ENCODE measurements around the gene SPDYE2B. TPM values are rescaled to one million over a fixed set of nuclear protein-coding genes. Genes with fewer than 3 reads are reported as not detected.
"Not testable (repeated sequence)": the region's sequence is repeated elsewhere in the genome, so short reads cannot be mapped to it uniquely, and the experiment has no call there.

The SPDYE2B gene, protein sequence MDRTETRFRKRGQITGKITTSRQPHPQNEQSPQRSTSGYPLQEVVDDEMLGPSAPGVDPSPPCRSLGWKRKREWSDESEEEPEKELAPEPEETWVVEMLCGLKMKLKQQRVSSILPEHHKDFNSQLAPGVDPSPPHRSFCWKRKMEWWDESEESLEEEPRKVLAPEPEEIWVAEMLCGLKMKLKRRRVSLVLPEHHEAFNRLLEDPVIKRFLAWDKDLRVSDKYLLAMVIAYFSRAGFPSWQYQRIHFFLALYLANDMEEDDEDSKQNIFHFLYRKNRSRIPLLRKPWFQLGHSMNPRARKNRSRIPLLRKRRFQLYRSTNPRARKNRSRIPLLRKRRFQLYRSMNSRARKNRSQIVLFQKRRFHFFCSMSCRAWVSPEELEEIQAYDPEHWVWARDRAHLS
- not detected for total RNA-seq
- long read RNA-seq, partial matches to known transcripts: 0 of 8 reads
- long read RNA-seq, other reads (novel, unspliced or antisense): 8 of 8 reads

DNA sequence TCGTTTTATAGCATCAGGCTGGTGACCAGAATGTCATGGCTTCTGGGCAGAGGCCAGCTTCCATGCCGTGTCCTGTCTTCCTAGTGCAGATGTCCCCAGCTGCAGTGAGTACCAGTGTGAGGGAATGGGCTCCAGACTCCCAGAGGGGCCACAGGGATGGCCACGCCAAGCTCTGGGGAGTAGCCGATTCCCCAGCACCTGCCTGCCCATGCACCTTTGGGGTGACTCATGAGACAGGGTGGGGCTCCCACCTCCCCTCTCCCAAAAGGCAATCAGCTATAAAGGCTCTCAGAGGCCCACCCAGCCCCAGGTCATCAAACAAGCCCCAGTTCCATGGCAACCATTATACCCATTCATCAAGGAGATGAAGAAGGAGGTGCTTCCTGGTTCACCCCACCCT lies at the start of gene SPDYE2B:
Gene SPDYE2B, plus strand, starts transcription at position 396 of the 400 bp plus-strand sequence. CDS start 2,030 bp downstream, outside the sequence.
- DNase-seq; ATAC-seq; intact Hi-C loops (cut with DNase I, micrococcal nuclease): not testable (repeated sequence)

DNA sequence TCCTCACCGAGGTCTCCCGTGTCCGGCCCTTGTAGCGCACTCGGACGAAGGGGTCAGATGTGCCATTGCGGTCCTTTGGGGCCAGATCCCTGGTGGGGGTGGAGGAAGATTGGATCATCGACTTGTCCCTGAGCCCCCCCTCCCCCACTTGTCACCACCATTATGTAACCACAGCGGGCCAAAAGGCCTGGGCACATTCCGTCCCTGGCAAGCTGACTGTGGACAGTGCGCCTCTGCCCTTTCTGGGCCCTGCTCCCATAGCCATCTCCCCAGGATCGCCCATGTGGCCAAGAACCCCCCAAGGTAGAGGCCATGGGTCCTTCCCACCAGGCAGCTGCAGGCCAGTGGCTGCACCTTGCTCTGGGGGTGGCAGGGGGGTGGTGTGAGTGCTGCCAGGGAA lies 47.8 kb upstream of the SPDYE2B start:
- ATAC-seq; intact Hi-C loops (cut with DNase I, micrococcal nuclease); DNase-seq: not testable (repeated sequence)

DNA sequence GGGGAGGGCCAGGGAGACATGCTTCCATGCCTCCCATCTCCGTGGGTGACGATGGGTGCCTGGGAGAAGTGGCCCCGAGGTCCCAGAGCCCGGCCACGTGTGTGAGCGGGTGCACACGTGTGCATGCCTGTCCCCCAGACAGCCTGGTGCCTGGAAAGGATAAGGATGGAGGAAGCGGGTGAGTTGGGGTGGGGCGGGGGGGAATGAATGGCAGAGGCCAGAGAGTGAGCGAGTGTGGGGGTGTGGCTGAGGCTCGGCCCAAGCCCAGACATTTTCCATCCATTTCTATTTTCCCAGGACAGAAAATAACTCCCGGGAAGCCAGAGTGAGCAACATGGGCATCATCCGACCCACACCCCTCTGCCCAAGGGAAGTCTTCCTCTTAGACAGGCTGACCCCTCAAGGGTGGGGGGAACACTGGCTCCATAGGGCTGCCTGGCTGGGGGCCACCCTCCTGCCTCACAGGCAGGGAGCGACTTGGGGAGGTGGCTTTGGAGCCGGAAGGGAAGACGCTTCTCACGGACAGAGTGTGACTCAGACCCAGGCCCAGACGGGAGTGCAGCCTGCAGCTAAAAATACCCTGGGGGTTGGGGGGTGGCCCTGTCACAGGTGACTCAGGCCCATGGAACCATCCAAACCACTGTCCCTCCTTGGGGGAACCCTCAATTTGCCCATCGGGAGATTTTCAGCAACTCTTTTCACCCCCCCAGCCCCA lies 45.5 kb upstream of the SPDYE2B start:
- DNase-seq; intact Hi-C loops (cut with DNase I, micrococcal nuclease): not testable (repeated sequence)
- ATAC-seq: peak; percentile 15

DNA sequence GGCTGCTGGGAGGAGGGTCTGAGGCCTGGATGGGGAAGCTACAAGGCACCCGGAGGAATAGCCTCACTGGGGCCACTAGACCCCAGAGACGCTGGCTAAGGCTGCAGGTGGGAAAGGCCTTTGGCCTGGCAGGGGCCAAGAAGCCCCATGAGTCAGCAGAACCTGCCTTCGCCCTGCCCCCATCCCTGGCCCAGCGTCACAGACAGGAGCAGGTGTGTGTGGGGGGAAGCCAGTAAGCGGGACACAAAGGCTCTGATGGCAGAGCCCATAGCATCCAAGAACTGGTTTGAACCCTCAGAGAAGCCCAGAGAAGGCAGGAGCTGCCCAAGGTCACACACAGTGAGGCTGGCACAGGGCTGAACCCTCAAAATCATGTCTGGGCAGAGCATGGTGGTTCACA lies 43.3 kb upstream of the SPDYE2B start:
- ATAC-seq; DNase-seq; intact Hi-C loops (cut with DNase I, micrococcal nuclease): not testable (repeated sequence)

DNA sequence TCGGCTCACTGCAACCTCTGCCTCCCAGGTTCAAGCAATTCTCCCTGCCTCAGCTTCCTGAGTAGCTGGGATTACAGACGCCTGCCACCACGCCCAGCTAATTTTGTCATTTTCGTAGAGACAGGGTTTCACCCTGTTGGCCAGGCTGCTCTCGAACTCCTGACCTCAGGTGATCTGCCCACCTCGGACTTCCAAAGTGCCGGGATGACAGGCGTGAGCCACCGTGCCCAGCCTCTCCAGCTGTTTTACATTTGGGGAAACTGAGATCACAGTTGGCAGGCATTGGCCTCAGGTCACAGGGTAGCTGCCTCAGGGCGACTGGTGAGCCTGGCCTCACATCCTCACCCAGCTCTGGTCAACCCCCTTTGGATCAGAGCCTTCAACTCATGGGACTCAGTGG lies 40.4 kb upstream of the SPDYE2B start:
- DNase-seq; ATAC-seq; intact Hi-C loops (cut with DNase I, micrococcal nuclease): not testable (repeated sequence)

DNA sequence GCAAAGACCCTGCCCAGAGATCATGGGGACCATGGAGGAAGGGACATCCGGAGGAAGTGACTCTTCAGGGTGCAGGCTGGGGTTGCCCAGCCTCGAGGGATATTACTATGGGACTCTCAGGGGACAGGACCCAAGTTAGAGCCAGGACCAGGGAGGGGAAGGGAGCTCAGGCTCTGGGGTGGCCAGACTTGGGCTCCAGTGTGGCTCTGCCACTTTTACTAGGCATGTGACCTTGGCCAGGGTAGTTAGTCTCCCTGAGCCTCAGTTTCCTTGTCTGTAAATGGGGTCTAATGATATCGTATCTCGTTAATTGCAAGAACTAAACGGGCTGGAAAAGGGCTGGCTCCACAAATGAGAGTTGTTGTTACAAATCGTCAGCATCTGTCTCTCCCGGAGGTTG lies 39.7 kb upstream of the SPDYE2B start:
- intact Hi-C loops (cut with DNase I, micrococcal nuclease); ATAC-seq: not testable (repeated sequence)
- DNase-seq: peak; percentile 4 to 19

DNA sequence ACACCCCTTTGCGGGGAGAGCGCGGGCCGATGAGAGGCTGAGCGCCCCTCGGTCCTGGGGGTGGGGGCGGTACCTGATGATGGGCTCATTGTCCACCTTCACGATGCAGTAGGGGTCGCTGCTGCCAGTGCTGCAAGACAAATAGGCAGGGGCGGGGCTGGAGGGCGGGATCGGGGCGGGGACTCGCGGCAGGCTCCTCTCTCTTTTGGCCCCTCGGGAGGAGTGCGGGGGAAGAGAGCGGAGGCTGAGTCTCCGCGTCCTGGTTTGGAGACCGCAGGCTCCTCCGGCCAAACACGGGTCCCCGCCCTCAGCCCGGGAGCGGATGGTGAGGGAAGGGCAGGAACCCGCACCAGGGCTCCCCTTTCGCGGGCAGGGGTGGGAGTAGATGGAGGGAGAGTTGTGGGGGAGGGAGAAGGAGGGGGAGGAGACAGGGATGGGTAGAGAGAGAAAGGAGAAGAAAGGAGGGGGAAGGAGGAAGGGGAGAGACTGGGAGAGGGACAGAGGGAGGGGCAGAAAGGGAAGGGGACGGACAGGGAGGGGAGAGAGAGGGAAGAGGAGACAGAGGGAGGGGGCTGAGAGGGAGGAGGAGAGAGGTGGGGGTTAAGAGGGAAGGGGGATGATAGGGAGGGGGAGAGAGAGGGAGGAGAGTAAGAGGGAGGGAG lies 39.0 kb upstream of the SPDYE2B start:
- intact Hi-C loops (cut with DNase I, micrococcal nuclease); DNase-seq: not testable (repeated sequence)
- peak; percentile 51 for ATAC-seq

DNA sequence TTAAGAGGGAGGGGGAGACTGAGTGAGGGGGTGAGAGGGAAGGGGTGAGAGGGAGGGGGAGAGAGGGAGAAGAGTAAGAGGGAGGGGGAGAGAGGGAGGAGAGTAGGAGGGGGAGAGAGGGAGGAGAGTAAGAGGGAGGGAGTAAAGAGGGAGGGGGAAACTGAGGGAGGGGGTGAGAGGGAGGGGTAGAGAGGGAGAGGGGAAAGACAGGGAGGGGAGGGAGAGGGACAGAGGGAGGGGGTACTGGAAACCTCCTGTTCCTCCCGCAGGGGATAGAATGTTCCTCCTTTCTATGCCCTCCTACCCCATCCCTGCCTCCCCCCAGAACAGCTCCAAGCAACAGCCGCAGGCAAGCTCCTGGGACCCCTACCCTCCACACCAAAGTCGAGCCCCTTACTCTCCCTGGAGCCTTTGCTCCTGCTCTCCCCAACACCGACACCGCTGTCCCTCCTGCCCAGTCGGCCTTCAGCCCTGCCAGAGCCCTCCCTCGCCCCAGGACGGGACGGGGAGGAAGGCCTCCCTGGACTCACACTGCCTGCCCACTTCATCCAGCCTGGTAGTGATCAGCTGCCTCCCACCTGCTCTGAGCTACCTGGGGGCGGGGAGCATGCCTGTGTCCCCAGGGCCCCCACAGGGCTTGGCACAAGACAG lies 38.3 kb upstream of the SPDYE2B start:
- DNase-seq: peak; percentile 16 to 33
- ATAC-seq; intact Hi-C loops (cut with DNase I, micrococcal nuclease): not testable (repeated sequence)

DNA sequence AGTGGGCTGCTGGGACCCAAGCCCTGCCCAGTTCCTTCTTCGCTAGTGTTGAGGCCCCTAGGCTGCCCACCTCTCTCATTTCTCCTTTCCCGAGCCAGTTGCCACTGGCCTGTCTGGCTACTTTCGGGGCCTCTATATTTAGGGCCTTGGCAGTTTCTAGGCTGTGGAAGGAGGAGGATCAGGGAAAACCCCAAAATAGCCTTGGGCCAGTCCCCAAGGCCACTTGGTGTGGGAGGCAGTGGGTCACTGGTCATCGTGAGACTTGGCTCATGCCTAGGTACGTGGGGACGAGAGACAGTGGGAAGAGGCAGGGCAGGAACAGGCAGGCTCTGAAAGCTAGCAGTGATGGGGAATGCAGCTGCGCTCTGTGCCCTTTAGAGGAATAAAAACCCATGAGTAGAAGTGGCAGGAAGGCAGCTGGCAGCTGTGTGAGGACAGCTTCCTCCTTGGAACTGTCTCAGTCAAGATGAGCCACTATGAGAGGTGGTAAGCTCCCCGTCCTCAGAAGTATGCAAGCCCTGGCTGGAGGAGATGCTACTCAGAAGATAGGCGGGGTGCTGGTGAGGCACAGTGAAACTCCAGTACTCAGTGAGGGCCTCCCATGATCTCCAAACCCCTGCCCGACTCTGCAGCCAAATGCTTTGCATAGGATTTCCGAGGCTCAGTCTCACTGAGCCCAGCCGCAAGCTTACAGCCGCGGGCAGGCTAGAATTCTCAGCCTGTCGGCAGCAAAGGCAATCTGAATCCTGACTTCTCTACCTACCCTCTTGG lies 36.4 kb upstream of the SPDYE2B start:
- DNase-seq: peak; percentile 20 to 36
- ATAC-seq; intact Hi-C loops (cut with DNase I, micrococcal nuclease): not testable (repeated sequence)

DNA sequence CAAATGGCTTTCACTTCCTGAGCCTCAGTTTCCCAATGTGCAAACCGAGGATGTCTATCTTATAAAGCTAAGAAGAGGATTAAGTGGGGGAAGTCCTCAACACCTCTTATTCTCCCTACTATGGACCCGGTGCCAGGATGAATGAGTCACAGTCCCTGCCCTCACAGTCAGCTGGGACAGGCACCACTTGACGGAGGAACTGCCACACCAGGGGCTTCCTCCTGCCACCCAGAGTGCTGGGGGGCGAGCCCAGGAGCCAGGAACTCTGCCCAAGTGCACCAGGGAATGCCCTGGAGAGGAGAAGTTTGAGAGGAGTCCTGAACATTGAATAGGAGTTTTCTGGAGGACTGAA lies 35.8 kb upstream of the SPDYE2B start:
- intact Hi-C loops (cut with DNase I, micrococcal nuclease); DNase-seq; ATAC-seq: not testable (repeated sequence)

DNA sequence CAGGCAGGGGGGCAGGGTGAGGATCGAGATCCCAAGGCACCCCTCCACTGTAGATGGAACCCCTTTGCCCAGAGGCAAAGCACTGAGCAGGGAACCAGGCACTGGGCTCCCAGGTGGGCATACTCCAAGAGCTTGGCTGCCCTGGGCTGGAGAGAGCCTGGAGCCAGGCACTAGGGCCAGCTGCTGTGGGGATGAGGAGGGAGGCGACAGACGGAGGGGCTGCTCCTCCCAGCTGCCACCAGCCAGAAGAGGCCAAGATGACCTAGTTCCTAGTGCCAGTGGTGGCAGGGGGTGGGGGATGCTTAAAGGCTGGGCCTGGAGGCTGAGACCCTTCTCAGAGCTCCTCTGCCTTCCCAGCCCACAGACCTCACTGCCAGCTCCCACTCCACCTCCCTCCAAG lies 35.2 kb upstream of the SPDYE2B start:
- intact Hi-C loops (cut with DNase I, micrococcal nuclease); DNase-seq; ATAC-seq: not testable (repeated sequence)

DNA sequence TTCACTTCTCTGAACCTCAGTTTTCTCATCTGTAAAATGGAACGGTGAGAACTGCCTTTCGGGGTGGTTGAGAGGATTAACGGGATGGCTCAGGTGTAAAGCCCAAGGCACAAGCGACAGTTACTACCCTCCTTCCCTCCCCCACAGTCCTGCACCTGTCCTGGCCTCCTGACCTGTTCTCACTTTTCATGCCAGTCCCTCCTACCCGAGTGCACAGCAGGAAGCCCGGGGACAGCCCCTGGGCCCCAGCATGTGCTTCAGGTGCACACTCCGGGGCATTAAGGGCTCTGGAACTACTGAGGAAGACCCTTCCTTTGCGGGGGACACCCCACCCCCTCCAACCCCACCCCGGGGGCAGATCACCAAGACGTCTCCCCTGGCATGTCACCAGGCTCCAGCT lies 34.2 kb upstream of the SPDYE2B start:
- ATAC-seq: peak; percentile 32
- intact Hi-C loops (cut with DNase I, micrococcal nuclease); DNase-seq: not testable (repeated sequence)

DNA sequence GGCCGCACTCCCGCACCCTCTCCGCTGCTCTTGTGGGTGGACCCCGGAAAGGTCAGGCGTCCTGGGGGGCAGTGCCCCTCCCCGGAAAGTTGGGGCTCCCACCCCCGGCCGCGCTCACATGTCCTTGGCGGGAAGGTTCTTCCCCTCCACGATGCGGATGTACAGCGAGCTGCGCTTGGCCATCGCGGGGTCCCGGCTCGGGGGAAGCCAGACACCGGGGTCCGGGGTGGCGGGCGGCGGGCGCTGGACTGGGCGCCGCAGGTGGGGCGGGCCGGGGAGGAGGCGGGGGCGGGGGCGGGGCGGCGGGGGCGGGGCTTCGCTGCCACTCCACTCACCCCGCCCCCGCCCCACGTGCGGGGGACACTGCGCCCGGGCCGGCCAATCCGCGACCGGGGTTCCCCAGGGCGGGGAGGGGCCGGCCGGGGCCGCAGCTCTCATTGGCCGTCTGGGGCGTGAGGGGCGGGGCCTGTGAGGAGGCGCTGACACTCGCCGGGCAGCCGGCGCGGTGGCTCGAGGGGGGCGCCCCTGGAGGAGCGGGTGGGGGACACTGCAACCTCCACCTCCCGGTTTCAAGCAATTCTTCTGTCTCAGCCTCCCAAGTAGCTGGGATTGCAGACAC lies 33.5 kb upstream of the SPDYE2B start, which contains the start of gene RASA4:
Gene RASA4, minus strand, starts transcription at position 250 of the 619 bp plus-strand sequence. Its CDS starts 67 bp downstream, at position 183.
- intact Hi-C loops (cut with DNase I, micrococcal nuclease): not testable (repeated sequence)
- peak; percentile 97 for ATAC-seq
- peak; percentile 38 to 57 for DNase-seq

DNA sequence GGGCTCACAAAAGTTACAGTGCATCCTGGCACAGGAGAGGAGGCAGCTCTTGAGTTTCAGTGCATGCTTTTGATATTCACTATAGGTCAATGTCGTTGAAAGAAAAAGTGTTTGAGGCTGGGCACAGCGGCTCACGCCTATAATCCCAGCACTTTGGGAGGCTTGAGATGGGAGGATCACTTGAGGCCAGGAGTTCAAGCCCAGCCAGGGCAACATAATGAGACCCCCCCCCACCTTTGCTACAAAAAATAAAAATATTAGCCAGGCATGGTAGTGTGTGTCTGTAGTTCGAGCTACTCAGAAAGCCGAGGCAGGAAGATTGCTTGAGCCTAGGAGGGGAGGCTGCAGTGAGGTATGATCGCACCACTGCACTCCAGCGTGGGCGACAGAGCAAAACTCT lies 32.0 kb upstream of the SPDYE2B start:
- intact Hi-C loops (cut with DNase I, micrococcal nuclease); ATAC-seq: not testable (repeated sequence)
- peak in 1 of 2 donors; percentile 3 for DNase-seq

DNA sequence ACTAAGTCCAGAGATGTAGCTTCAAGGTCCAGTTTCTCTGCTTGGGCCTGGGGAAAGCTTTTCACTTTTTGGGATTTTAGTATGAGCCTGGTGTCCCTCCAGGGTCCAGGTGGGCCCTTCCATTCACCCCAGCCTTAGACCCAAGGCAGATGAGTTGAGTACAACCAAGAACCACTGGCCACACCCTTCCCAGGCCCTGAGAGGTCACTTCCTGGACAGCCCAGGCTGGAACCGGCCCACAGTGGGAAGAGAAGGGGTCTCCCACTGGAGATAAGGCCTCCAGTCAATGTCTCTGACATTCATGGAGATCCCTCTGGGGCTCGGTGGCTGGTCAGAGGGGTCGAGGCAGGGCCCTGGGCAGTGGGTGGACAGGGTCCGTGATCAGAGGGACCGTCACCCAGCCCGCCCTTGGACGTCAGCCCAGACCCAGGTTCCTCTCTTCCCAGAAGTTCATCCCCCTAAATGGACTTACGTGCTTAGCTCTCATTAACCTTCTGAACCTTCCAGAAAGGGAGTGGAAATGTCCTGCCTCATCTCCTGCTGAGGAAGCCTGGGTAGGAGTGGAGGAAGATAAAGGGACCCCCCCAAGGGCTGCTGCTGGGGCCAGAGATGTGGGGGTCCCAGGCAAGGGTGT lies 22.7 kb upstream of the SPDYE2B start:
- intact Hi-C loops (cut with DNase I, micrococcal nuclease); ATAC-seq; DNase-seq: not testable (repeated sequence)

DNA sequence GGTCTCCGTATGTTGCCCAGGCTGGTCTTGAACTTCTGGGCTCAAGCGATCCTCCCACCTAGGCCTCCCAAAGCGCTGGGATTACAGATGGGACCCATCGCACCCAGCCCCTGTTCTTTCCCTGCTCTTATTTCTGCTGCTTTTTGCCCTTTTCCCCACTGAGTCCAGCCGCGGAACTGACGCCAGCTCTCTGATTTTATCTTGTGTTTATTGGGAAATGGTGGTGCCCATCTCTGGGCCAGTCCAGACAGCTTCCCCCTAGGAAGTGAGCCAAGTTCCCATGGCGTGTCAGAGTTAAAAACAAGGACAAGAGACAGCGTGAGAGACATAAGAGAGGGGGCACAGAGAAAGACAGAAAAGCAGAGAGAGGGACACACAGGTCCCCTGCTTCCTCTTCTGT lies 19.5 kb upstream of the SPDYE2B start:
- intact Hi-C loops (cut with DNase I, micrococcal nuclease); DNase-seq; ATAC-seq: not testable (repeated sequence)

DNA sequence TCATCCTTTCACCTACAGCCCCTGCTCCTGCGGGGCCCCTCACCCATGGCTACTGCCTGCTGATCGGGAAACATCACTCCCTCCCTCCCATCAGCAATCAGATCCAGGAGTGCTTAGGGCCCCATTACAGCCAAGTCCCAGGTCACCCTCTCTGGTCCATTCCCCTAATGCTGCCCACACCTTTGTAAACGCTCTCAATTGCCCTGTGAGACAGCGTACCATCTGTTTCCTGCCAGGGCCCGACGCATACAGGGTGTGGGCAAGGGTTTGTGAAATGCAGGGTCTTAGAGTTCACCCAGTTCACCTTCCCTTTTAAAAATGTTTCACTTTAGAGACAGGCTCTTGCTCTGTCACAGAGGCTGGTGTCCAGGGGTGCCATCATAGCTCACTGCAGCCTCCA lies 15.8 kb upstream of the SPDYE2B start:
- DNase-seq (peak in 1 of 2 donors; percentile 2), ATAC-seq (peak; percentile 64)
- intact Hi-C loops (cut with DNase I, micrococcal nuclease): not testable (repeated sequence)

Measured in left colon (tissue), 2 donors.